GM12864 (cell line): ENCODE data around the gene FAM229B.

Experiments used
- DNase-seq: peaks from one replicate; pipeline ENCODE4 v3.0.0-alpha.2; 2011; ENCODE audit warnings: low read depth
- H3K4me3 ChIP-seq: 2 replicates; pipeline ENCODE4 v1.5.1; 2011; ENCODE audit warnings: mild to moderate bottlenecking, low read depth, low read length, control low read depth
- TF ChIP-seq, protein P1 (sequence below): IDR thresholded peaks from 2 replicates; pipeline ENCODE4 v1.5.1; 2011; ENCODE audit warnings: low read depth, mild to moderate bottlenecking, moderate library complexity, low read length, control low read depth, inconsistent platforms; ENCODE audit errors: missing control alignments

The FAM229B gene

DNA sequence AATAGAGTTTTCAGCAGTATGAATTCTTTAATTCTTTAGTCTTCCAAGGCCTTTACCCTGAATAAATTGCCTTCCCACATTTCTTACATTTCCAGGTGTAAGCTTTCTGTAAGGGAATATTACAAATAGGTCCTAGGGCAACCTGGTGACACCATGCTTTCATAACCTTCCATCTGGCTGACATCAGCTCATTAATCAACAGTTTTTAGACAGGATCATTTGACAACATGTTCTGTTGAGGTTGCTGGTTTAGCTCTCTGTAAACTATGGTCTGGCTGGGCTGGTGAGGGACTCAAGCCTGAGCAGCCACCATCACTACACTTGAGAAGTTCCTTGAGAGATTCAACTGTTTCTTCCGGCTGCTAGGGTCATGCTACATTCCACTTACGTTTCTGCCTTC lies 19.2 kb downstream of the FAM229B start:
- TF ChIP-seq, protein P1, sequence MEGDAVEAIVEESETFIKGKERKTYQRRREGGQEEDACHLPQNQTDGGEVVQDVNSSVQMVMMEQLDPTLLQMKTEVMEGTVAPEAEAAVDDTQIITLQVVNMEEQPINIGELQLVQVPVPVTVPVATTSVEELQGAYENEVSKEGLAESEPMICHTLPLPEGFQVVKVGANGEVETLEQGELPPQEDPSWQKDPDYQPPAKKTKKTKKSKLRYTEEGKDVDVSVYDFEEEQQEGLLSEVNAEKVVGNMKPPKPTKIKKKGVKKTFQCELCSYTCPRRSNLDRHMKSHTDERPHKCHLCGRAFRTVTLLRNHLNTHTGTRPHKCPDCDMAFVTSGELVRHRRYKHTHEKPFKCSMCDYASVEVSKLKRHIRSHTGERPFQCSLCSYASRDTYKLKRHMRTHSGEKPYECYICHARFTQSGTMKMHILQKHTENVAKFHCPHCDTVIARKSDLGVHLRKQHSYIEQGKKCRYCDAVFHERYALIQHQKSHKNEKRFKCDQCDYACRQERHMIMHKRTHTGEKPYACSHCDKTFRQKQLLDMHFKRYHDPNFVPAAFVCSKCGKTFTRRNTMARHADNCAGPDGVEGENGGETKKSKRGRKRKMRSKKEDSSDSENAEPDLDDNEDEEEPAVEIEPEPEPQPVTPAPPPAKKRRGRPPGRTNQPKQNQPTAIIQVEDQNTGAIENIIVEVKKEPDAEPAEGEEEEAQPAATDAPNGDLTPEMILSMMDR, result no peak

DNA sequence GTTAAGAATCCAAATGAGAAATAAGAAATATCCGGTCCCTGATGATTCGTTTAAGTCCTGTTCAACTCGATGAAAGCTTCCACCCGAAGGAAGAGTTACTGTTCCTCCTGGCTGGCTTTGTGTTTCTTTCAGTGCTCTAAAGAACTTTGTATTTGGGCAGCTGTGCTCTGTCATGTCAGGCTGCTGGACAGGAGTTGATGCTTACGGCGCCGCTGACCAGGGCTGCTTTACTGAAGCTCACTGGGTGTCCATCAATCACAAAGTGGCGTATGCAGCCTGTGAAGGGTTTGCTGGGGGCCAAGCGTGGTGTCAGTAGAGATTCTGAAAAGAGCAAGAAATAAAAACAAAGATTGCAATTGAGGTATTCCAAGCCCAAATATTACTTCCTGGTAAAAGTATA lies 21.9 kb downstream of the FAM229B start:
- TF ChIP-seq, protein P1, result no peak
- no peak for DNase-seq

More for the DNA sequence above, 19.2 kb downstream of the FAM229B start:
- no peak for DNase-seq
- H3K4me3 ChIP-seq, result no peak overlapping the region

DNA sequence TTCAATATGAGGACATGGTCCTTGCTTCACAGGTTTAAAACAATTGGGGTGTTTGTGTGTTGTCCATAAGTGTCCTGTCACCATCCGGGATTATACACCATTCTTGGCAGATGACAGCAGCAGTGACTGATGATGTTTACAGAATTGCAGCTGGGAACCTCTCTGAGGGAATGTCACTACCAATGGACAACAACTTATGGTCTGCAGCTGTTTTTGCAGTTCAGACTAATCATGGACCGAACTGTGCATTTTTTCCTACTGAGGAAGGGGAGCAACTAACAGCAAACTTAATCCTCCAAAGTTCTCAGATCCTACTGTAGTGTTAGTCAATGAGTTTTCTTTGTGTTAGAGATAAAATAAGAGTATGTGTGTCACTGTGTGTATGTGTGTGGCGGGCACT lies 26.0 kb downstream of the FAM229B start:
- no peak overlapping the region for H3K4me3 ChIP-seq
- no peak for DNase-seq
- TF ChIP-seq, protein P1, result no peak

More for the DNA sequence above, 21.9 kb downstream of the FAM229B start:
- no peak overlapping the region for H3K4me3 ChIP-seq

DNA sequence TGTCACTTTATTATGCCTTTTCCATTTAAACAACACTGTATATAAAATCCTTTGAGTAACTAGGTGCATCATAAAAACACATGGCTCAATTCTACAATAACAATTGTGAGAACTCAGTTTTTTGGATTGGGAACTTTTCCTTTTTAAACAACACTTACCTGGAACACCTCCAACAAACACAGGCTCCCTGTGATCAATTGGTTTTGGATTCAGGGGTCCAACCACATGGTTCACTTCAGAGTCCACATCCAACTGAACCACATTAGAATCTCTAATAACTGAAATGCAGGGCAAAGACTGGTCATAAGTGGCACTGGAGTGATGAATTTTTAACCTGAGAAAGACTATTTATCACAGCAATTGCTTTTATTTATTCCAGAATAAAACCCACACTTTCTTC lies 26.5 kb downstream of the FAM229B start:
- TF ChIP-seq, protein P1, result no peak
- H3K4me3 ChIP-seq, result no peak overlapping the region
- DNase-seq, result no peak

DNA sequence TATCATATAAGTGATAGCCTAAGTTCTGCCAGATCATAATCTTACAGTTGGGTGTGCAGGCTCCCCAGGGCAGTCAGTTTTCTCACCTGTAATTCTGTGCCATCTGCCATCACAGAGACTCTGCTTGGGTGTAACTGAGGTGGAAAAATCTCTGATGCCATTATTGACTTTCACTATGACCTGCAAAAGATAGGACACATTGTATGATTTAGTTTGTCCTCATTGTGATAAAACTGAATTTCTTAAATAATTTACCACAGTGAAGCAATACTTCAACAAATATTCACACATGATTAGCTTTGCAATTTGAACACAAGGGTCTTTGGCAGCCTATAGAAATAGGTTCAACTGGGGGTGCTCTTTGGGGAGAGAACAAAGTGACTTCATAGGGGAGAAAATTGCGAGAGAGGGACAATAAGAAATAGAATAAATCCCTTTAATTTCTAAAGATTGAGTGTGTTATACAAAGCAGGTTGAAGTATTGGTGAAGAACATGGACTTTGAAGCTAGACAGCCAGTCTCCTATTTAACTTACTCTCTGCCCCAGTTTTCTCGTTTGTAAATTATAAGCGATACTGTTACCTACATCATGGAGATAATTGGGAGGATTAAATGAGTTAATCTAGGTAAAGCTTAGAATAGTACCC lies 27.3 kb downstream of the FAM229B start:
- H3K4me3 ChIP-seq, result no peak overlapping the region
- no peak for DNase-seq
- TF ChIP-seq, protein P1, result no peak

DNA sequence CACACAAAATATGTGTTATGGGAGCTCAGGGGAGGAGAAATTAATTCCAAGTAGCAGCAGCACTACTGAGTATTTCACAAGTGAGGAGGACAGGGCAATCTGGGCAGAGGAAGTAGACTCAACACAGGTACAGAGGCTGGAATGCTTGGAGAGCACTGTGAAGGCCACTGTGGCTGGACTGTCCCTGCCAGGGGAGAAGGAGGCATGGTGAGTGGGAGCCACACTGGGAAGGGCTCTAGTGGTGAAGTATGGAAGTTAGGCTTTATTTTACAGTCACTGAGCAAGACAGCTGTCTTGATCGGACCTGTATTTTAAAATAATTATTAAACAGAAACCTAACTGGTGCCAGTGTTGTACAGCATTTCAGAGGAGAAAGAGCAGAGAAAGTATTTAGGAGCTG lies 28.8 kb downstream of the FAM229B start:
- DNase-seq, result no peak
- TF ChIP-seq, protein P1, result no peak
- no peak overlapping the region for H3K4me3 ChIP-seq

DNA sequence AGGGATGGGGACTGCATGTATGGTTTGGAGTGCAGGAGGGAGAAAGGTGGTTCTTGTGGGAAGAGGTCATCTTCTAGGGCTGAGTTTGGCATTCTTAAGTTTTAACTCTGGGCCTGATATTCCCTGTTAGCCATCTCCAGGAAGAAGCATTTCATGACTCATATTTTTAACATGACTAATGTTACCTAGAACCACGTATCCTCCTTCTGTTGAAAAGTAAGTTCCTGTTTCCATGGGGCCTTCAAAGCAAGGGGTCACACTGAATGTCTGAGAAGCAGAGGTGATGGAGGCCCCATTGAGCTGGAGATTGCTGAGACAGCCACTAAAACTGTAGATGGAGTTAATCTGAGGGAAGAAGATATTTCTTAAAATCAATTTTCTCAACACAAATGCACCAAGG lies 30.2 kb downstream of the FAM229B start:
- DNase-seq, result no peak
- no peak overlapping the region for H3K4me3 ChIP-seq
- TF ChIP-seq, protein P1, result no peak
